ENCODE data around the gene FBXL17.

- no peak for TF ChIP-seq CTCF (IDR thresholded peaks at IDR 0.05; ENCODE audit: low read depth, low read length)
- no peak for TF ChIP-seq EZH2phosphoT487 (IDR thresholded peaks at IDR 0.05; ENCODE audit: low read depth)
Observed at GRCh38 chr5:108326982-108327381, 54.9 kb downstream of the FBXL17 start.

Data from OCI-LY3 (cell line).